GM06990 (cell line): ENCODE measurements around the gene RIN3.

Source experiments
- DNase-seq: peaks from one replicate; pipeline ENCODE4 v3.0.0-alpha.2; 2011; ENCODE audit not compliant: insufficient read length; ENCODE audit errors: extremely low read depth
- H3K27me3 ChIP-seq: replicated peaks from 2 replicates; pipeline ENCODE4 v1.6.0; 2011; ENCODE audit warnings: low read length; ENCODE audit not compliant: control insufficient read depth, insufficient read depth
- H3K36me3 ChIP-seq: 2 replicates; pipeline ENCODE4 v1.5.1; 2011; ENCODE audit warnings: low read length; ENCODE audit not compliant: control insufficient read depth, insufficient read depth
- H3K4me3 ChIP-seq: replicated peaks from 2 replicates; pipeline ENCODE4 v1.5.1; 2011; ENCODE audit warnings: low read depth, mild to moderate bottlenecking, control low read depth, low read length
- TF ChIP-seq, protein P1 (sequence below): IDR thresholded peaks from 2 replicates; pipeline ENCODE4 v1.5.1; 2011; ENCODE audit warnings: low read length, control low read depth, mild to moderate bottlenecking, inconsistent platforms; ENCODE audit not compliant: insufficient read depth, poor library complexity, severe bottlenecking

Gene RIN3

DNA sequence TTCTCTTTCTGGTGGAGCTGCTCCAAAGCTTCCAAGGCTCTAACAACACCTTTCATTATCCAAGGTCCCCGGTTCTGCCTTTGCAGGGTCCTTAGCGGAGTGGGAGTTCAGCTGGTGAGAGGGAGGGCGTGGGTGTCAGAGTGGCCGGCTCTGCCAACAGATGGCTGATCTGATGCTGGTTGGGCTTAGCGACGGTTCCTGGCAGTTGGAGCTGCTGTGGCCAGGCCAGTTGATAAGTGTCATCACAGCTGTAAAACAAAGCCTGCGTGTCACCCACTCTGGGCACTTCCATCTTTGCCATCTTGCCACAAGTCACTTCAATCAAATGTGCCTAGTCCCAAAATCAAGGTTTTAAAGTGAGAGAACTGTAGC is 36.3 kb downstream of the RIN3 start:
- no peak for DNase-seq
- Histone ChIP-seq H3K36me3 (no peaks in the 10 kb centered on the region), H3K4me3 (no peak overlapping the region), H3K27me3 (no peaks in the 10 kb centered on the region)
- TF ChIP-seq, protein P1, sequence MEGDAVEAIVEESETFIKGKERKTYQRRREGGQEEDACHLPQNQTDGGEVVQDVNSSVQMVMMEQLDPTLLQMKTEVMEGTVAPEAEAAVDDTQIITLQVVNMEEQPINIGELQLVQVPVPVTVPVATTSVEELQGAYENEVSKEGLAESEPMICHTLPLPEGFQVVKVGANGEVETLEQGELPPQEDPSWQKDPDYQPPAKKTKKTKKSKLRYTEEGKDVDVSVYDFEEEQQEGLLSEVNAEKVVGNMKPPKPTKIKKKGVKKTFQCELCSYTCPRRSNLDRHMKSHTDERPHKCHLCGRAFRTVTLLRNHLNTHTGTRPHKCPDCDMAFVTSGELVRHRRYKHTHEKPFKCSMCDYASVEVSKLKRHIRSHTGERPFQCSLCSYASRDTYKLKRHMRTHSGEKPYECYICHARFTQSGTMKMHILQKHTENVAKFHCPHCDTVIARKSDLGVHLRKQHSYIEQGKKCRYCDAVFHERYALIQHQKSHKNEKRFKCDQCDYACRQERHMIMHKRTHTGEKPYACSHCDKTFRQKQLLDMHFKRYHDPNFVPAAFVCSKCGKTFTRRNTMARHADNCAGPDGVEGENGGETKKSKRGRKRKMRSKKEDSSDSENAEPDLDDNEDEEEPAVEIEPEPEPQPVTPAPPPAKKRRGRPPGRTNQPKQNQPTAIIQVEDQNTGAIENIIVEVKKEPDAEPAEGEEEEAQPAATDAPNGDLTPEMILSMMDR: no peak

DNA sequence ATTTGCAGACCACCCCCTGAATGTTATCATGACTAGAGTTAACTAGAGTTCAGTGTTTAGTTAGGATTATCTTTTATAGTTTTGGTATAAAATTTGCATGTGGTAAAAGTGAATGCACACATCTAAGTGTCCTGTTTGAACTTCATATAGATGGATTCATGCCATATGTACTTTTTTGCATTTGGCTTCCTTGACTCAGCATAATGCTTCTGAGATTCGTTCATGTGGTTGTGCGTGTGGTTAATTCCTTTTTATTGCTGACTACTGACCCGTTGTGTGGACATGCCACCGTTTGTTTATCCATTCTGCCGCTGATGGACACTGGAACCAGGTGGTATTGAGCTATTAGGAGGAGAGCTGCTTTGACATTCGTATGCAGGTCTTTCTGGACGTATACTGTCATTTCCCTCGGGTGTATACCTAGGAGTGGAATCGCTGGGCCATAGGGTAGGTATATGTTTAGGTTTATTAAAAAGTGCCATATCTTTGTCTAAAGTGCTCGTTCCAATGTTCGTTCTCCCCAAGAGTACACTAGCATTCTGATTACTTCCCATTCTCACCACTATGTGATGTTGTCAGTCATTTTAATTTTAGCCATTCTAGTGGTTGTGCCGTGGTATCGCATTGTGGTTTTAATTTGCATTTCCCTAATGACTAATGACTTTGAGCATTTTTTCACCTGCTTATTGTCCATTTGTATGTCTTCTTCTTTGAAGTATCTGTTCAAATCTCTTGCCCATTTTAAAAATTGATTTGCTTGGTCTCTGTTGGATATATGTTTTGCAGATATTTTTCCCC is 37.7 kb downstream of the RIN3 start:
- no peak overlapping the region; the same call in 1 of the 2 replicates for H3K4me3 ChIP-seq
- H3K27me3 ChIP-seq: no peaks in the 10 kb centered on the region
- no peak for DNase-seq
- TF ChIP-seq, protein P1: peak; percentile 36
- no peaks in the 10 kb centered on the region for H3K36me3 ChIP-seq

DNA sequence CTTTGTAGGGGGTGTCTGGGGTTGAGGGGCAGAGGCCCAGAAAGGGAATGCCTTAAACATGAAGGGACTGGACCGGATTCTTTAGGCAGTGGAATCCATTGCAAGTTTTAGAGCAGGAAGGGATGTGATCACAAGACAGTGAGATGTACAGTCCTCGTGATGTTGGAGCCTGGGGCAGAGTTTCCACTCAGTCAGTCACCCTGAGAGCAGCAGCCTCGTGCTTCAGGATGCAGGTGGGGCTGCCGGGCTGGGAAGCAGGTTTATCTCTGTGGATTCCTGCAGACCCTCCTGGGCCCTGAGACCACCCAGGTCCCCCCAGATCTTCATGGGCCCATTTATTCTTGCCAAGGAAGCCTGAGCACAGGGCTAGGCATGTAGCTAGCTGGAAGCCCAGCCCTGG is 38.5 kb downstream of the RIN3 start:
- DNase-seq: no peak
- Histone ChIP-seq H3K36me3 (no peaks in the 10 kb centered on the region), H3K27me3 (no peaks in the 10 kb centered on the region), H3K4me3 (no peak overlapping the region)
- TF ChIP-seq, protein P1: no peak

DNA sequence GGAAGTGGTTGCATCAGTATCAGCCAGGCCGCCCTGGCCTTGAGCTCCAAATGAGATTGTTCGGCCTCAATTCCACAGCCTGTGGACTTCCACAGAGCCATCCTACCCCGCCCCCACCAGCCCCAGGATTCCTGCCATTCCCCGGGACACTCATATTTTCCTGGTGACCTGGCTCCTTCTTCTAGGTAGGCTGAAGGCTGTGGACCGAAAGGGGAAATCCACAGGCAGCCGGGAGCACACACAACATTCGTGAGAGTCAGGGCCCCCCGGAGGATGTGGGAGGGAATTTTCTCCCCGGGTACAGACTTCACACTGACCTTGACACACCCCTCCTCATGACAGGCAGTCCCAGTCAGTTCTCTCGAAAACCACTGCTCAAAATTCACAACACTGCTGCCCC is 39.9 kb downstream of the RIN3 start:
- H3K4me3 ChIP-seq: no peak overlapping the region
- no peak for DNase-seq
- TF ChIP-seq, protein P1: no peak
- H3K27me3 ChIP-seq: no peaks in the 10 kb centered on the region
- H3K36me3 ChIP-seq: peaks cover under 1% of the 10 kb centered on the region; the same call in 1 of the 2 replicates

DNA sequence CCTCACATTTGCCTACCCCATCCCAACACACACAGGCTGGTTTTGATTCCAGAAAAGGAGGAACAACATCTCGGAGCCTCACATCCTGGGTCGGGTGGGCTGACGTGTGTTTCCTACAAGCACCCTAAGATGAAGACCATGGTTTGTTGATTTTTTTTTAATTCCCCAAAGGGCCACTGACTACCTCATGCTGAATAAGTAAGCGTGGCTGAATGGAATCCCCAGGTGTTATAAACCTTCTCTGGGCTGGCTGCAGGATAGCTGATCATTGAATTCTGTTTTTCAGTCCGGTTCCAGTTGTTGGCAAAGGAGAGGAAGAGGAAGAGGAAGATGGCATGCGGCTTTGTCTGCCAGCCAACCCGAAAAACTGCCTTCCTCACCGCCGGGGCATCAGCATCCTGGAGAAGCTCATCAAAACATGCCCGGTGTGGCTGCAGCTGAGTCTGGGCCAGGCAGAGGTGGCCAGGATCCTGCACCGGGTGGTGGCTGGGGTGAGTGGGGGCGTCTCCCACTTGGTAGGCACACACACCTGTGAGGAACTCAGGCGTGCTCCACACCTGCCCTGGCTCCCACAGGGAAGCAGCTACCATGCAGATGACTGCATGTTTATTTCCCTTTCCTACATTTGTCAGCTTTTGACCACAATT is 42.0 kb downstream of the RIN3 start:
- Histone ChIP-seq H3K27me3 (no peaks in the 10 kb centered on the region), H3K4me3 (no peak overlapping the region), H3K36me3 (peaks cover 2% of the 10 kb centered on the region)
- DNase-seq: no peak
- TF ChIP-seq, protein P1: no peak
